Pancreas (tissue), 10 donors: ENCODE data around the gene FAHD2A. TPM values are rescaled to one million over a fixed set of nuclear protein-coding genes. Genes with fewer than 3 reads are reported as not detected.
"Not testable (repeated sequence)": the region's sequence is repeated elsewhere in the genome, so short reads cannot be mapped to it uniquely, and the experiment has no call there.

Experiments used
- ATAC-seq, 4 donors: fragments of 200-7000 bp; cut with Tn5 transposase; one replicate each; pipeline versions ENCODE4 v1.8.0 to v1.9.1; 2020; ENCODE audit warnings: mild to moderate bottlenecking in 4 of 4, moderate library complexity in 4 of 4
- DNase-seq, 6 donors: peaks; one replicate each; pipeline ENCODE4 v3.0.0-alpha.2; 2020
- FAIRE-seq: peaks from 2 replicates; lab custom pipeline; 2012; peaks lifted over from hg19 to GRCh38; lab: Jason Lieb, UNC
- H3K27ac ChIP-seq, 4 donors: fragments of 200-600 bp; sonication (generic); 1 replicate in 3 of 4; 2 replicates in 1 of 4; pipeline versions ENCODE4 v1.5.0 to v1.8.0; 2020
- H3K27me3 ChIP-seq, 4 donors: fragments of 200-600 bp; one replicate each; pipeline ENCODE4 v1.8.0; 2021
- H3K36me3 ChIP-seq, 3 donors: fragments of 200-600 bp; sonication (generic) in 1 of 3; one replicate each; pipeline versions ENCODE4 v1.5.0 to v1.8.0; 2020 to 2021
- H3K4me1 ChIP-seq, 3 donors: fragments of 200-600 bp; one replicate each; pipeline ENCODE4 v1.8.0; 2021
- H3K4me3 ChIP-seq, 4 donors: fragments of 200-600 bp; sonication (generic) in 2 of 4; one replicate each; pipeline versions ENCODE4 v1.5.0 to v1.8.0; 2020 to 2021
- H3K9me3 ChIP-seq, 4 donors: fragments of 200-600 bp; one replicate each; pipeline ENCODE4 v1.8.0; 2021
- CTCF ChIP-seq, 4 donors: fragments of 200-600 bp; sonication (generic) in 3 of 4; IDR thresholded peaks; one replicate each; pipeline versions ENCODE4 v1.5.0 to v1.8.0; 2021; ENCODE audit warnings: antibody characterized with exemption in 4 of 4
- WGBS, 2 donors: extraction: QIAGEN DNeasy Blood & Tissue Kit; methylation state at CpG; one replicate each; pipeline ENCODE4 v1.1.7; 2013; 5-methylcytosine and 5-hydroxymethylcytosine counted together
- intact Hi-C, 3 donors: fragments of 100-400 bp; cut with DNase I; formaldehyde crosslinking; loops; one replicate each; pipeline versions ENCODE4 v1.11.1 to v1.14.2; 2022
- polyA plus RNA-seq, 2 donors: library from polyadenylated mRNA; stranded (reverse); fragments of 200-250 nt; gene quantifications; one replicate each; pipeline ENCODE4 v1.2.3, GENCODE V29; 2013
- total RNA-seq, 6 donors: library from RNA; stranded (reverse); fragmentation: NEBNext Ultra II Directional in 4 of 6; extraction: Animal tissue kit (Norgen Biotek cat#: 25700) in 4 of 6; gene quantifications; one replicate each; pipeline versions ENCODE4 v1.2.1 to v1.2.4, GENCODE V29; 2021 to 2023
- donor health status: healthy with polysubstance abuse.
- donor health status: DM: no; HTN: no; CAD: no; lungs with moderate emphysema.
- donor health status: DM: no; HTN: no; CAD: no.
- donor health status: control.
- donor health status: control.
- donor health status: Bipolar disorder and iron deficiency.
- donor health status: DM: yes; HTN: yes; CAD: no.
- donor health status: DM: no; HTN: no; CAD: no.
- donor health status: DM: no; HTN: no; CAD: no.
- donor health status: DM: yes; HTN: yes; CAD: no.

FAHD2A gene
- total and polyA plus RNA-seq, 8 donors, result 15.4 to 22.2 (median 18.3) TPM

GRCh38 chr2:95376311-95377215 is 25.9 kb upstream of the FAHD2A start:
- Histone ChIP-seq H3K27ac (no peak overlapping the region), H3K9me3 (no peaks in the 10 kb centered on the region), H3K4me3 (no peak overlapping the region), H3K4me1 (no peaks in the 10 kb centered on the region), H3K36me3 (no peaks in the 10 kb centered on the region), H3K27me3 (no peaks in the 10 kb centered on the region)
- no peak for TF ChIP-seq CTCF (IDR thresholded peaks at IDR 0.05)
- no peak for ATAC-seq
- intact Hi-C loops, result no loop called here
- FAIRE-seq, result no peak
- DNase-seq, result peak in 1 of 6 donors; percentile 6
- WGBS, 2 donors, result 85 to 89% methylated on average over 22 of the region's 22 CpGs

GRCh38 chr2:95377216-95378123 is 25.0 kb upstream of the FAHD2A start:
- no peaks in the 10 kb centered on the region for H3K4me1 ChIP-seq
- no peak overlapping the region for H3K4me3 ChIP-seq
- WGBS, 2 donors, result 86 to 92% methylated on average over 17 of the region's 17 CpGs
- H3K27ac ChIP-seq, result no peak overlapping the region
- ATAC-seq, result no peak
- no peaks in the 10 kb centered on the region for H3K9me3 ChIP-seq
- no peaks in the 10 kb centered on the region for H3K27me3 ChIP-seq
- peak in 1 of 6 donors; percentile 5 for DNase-seq
- no peaks in the 10 kb centered on the region for H3K36me3 ChIP-seq
- FAIRE-seq, result no peak
- intact Hi-C loops, result no loop called here
- no peak for TF ChIP-seq CTCF (IDR thresholded peaks at IDR 0.05)

GRCh38 chr2:95378281-95378680 is 24.2 kb upstream of the FAHD2A start:
- H3K27me3 ChIP-seq, ATAC-seq, intact Hi-C loops, FAIRE-seq, H3K4me1 ChIP-seq, H3K36me3 ChIP-seq, DNase-seq, H3K4me3 ChIP-seq, H3K27ac ChIP-seq, H3K9me3 ChIP-seq: not testable (repeated sequence)
- WGBS, 2 donors, result 94 to 98% methylated on average over 7 of the region's 7 CpGs

GRCh38 chr2:95379371-95379831 is 23.1 kb upstream of the FAHD2A start:
- no peak for FAIRE-seq

More at GRCh38 chr2:95379371-95379831, 23.1 kb upstream of the FAHD2A start:
- H3K27me3 ChIP-seq, result no peaks in the 10 kb centered on the region
- no peaks in the 10 kb centered on the region for H3K4me1 ChIP-seq
- DNase-seq, result peak in 1 of 6 donors; percentile 4
- intact Hi-C loops, result no loop called here
- TF ChIP-seq CTCF (IDR thresholded peaks at IDR 0.05), result no peak
- WGBS, 2 donors, result 68 to 72% methylated on average over 8 of the region's 8 CpGs
- H3K36me3 ChIP-seq, result no peaks in the 10 kb centered on the region
- H3K4me3 ChIP-seq, result no peak overlapping the region
- H3K27ac ChIP-seq, result no peak overlapping the region
- ATAC-seq, result no peak
- H3K9me3 ChIP-seq, result no peaks in the 10 kb centered on the region
